ENCODE data around the gene KPTN.

GRCh38 chr19:47475465-47475864 is 8.6 kb downstream of the KPTN start:
- TF ChIP-seq CTCF (optimal IDR thresholded peaks at IDR 0.05 in 1 of 3, IDR thresholded peaks at IDR 0.05 in 1 of 3, conservative IDR thresholded peaks at IDR 0.05 in 1 of 3; ENCODE audit: extremely low read depth in 1 of 3, insufficient read depth in 2 of 3, low read length in 3 of 3) (no peak), EZH2 (IDR thresholded peaks at IDR 0.05; ENCODE audit: low read length) (no peak)
